ENCODE results near the gene BPGM.

Gene BPGM

DNA sequence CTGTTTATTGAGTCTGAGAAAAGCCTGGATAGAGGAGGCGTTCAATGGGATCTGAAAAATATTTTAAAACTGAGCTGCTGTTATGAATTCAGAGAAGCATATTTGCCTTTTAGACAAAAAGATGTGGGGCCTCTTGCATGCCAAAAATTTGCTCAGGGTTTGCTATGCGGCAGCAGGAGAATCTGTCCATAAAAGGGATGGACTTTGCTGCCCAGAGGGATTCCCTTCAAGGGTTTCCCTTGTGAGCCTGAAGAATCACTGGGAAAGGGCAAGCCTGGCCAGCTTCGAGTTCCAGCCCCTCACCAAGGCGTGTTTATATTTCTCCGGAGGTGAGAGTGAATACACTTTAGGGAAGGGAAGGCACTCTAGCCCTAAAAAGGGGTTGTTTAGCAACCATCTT lies 77.2 kb downstream of the BPGM start:
- no peak for DNase-seq

DNA sequence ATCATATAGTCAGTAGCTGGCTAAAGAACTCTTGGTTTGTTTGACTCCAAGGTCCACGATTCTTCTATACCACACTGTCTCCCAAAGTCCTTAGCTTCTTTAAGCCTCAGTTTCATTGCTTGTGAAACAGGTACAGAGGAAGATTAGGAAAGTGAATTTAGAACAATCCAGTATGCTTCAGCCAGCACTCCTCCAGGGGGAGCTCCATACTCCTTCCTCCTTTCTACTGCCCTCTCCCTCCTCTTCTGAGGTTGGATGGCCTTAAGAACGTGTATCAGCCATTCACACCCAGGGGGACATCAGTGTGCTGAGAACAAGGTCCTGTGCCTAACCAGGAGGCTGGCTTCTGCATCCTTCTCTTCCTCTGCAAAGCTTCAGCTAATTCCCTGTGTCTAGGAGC lies 78.0 kb downstream of the BPGM start:
- DNase-seq: no peak

DNA sequence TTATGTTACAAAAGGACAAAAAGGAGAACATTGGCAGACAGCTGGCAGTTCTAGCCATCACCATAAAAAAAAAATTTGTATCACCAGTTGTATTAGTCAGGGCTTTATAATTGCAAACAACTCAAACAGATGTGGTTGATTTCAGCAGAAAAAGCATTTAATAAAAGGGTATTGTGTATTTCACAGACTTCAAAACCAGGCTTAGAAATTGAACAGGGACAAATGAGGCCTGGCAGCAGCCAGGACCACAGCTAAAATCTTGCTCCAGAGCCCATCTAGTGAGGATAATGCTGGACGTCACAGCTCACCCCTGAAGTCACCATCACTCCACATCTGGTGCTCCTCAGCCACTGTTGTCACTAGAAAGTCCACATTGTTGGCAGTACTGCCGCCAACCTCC lies 79.9 kb downstream of the BPGM start:
- no peak for DNase-seq

DNA sequence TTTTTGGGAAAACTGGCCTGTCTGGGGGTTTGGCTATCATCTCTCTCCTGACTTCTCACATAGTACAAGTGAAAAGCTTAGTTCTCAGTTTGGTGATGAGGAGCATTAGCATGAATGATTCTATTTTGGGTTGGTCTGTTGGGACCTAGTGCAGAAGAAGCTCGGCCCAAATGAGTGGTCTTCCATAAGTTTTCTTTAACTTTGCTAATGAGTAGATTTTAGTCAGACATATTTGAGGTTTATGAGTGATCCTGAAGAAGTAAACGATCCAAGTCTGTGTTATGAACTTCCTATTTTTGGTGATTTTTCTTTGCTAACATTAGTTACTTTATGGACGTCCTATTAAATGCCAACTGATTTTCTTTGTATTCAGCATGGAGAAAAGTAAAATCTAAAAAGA lies 81.1 kb downstream of the BPGM start:
- no peak for DNase-seq

All from activated naive CD4-positive, alpha-beta T cell (primary cell).